ENCODE measurements around the gene FGF1. TPM values are rescaled to one million over a fixed set of nuclear protein-coding genes. Genes with fewer than 3 reads are reported as not detected.

Gene FGF1
- polyA plus RNA-seq, 1 of the 3 experiments (the other 2 are of a cell fraction): 5.3 TPM

DNA sequence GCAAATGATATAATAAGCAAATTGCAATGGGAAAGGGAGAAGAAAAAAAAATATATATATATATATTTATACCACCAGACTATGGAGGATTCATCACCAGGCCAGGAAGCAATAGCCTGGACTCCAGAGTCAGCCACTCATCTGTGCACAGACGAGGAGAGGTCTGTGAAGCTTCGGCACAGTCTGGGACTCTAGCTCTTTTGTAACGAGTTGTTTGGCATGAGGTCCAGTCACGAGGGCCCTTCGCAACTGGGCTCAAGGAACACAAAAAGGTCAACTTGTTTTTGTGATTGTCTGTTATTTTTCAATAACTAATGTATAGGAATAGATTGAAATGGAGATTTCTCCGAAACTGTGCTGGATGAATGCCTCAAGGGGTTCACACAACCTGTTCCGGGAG lies 14.7 kb upstream of the FGF1 start:
- Histone ChIP-seq H3K4me1 (ENCODE audit: control insufficient read depth in 1 of 2, insufficient read depth in 2 of 2, low read depth in 1 of 2, low read length in 1 of 2) (peaks cover 23 to 28% of the 10 kb centered on the region in 2 experiments), H3K27ac (ENCODE audit: low read depth in 2 of 2, low read length in 1 of 2) (no peak overlapping the region), H3K36me3 (replicated peaks in 1 of 2; ENCODE audit: control insufficient read depth in 1 of 2, insufficient read depth in 2 of 2, low read length in 1 of 2) (no peaks in the 10 kb centered on the region), H4K20me1 (ENCODE audit: insufficient read depth) (no peaks in the 10 kb centered on the region), H3F3A (replicated peaks; ENCODE audit: insufficient read depth) (peaks cover 4% of the 10 kb centered on the region), H3K9ac (no peak overlapping the region), H3K4me3 (ENCODE audit: low read depth in 2 of 2, low read length in 1 of 2) (no peak overlapping the region), H3K4me2 (no peak overlapping the region), H3K27me3 (ENCODE audit: insufficient read depth) (no peaks in the 10 kb centered on the region), H3K9me2 (no peaks in the 10 kb centered on the region), H3K79me2 (ENCODE audit: insufficient read depth) (no peaks in the 10 kb centered on the region), H3K9me3 (no peaks in the 10 kb centered on the region), H2AFZ (ENCODE audit: low read depth) (no peak overlapping the region)
- ChIA-PET POLR2A (no interaction called here), CTCF (interaction anchor here (0.6 to 21.1 kb wide), 12 partner anchors 15 to 1756 kb away, joined by 3 to 668 read pairs (median 35); no protein-coding TSS in a partner anchor)
- WGBS (ENCODE audit: low lambda C conversion rate): 88% methylated on average over 7 of the region's 7 CpGs
- no peak for DNase-seq
- TF ChIP-seq MXI1 (IDR thresholded peaks at IDR 0.05; ENCODE audit: low read depth, low read length) (no peak), FOXJ3 (CRISPR knock-in tag; IDR thresholded peaks at IDR 0.05) (no peak), ELF1 (IDR thresholded peaks at IDR 0.05) (no peak), MEF2A (IDR thresholded peaks at IDR 0.05; ENCODE audit: borderline replicate concordance, low read depth) (no peak), CHD2 (IDR thresholded peaks at IDR 0.05; ENCODE audit: low read length, partially characterized antibody) (no peak), TAF1 (IDR thresholded peaks at IDR 0.05; ENCODE audit: borderline replicate concordance, low read depth, low read length) (no peak), EZH2phosphoT487 (IDR thresholded peaks at IDR 0.05; ENCODE audit: borderline replicate concordance, low read depth) (no peak), RXRA (IDR thresholded peaks at IDR 0.05; ENCODE audit: borderline replicate concordance, low read depth) (no peak), NRF1 (IDR thresholded peaks at IDR 0.05; ENCODE audit: low read depth, low read length) (no peak), GABPA (IDR thresholded peaks at IDR 0.05; ENCODE audit: low read depth) (no peak), FOSL2 (IDR thresholded peaks at IDR 0.05; ENCODE audit: borderline replicate concordance, low read depth) (no peak), GATA2 (CRISPR knock-in tag; IDR thresholded peaks at IDR 0.05) (no peak)
- TF ChIP-seq, protein P1, sequence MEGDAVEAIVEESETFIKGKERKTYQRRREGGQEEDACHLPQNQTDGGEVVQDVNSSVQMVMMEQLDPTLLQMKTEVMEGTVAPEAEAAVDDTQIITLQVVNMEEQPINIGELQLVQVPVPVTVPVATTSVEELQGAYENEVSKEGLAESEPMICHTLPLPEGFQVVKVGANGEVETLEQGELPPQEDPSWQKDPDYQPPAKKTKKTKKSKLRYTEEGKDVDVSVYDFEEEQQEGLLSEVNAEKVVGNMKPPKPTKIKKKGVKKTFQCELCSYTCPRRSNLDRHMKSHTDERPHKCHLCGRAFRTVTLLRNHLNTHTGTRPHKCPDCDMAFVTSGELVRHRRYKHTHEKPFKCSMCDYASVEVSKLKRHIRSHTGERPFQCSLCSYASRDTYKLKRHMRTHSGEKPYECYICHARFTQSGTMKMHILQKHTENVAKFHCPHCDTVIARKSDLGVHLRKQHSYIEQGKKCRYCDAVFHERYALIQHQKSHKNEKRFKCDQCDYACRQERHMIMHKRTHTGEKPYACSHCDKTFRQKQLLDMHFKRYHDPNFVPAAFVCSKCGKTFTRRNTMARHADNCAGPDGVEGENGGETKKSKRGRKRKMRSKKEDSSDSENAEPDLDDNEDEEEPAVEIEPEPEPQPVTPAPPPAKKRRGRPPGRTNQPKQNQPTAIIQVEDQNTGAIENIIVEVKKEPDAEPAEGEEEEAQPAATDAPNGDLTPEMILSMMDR (IDR thresholded peaks at IDR 0.05): no peak

DNA sequence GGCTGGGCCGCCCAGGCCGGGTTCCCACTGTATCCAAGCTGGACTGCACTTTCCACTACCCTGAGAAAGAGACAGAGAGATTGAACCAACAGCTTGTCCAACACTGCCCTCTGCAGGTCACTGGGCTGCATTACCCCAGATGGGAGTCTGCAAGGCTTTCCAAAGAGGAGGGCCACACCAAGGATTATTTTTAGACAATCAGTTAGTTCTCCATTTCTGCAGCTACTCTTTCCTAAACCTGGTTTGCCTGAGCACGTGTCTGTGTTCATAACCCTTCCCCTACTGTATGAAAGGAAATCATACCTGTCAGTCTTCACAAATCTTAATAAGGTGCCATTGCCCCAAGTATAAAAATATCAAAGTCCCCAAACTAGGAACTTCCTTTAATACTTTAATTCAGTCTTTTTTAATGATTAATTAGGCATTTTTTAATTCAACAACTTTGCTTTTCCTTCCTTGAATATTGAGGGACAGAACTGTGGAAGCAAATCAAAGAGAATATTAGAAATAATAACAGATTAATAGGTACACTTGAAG lies 13.4 kb upstream of the FGF1 start:
- H3K79me2 ChIP-seq (ENCODE audit: insufficient read depth): no peaks in the 10 kb centered on the region
- TF ChIP-seq TAF1 (IDR thresholded peaks at IDR 0.05; ENCODE audit: borderline replicate concordance, low read depth, low read length) (no peak), GABPA (IDR thresholded peaks at IDR 0.05; ENCODE audit: low read depth) (no peak), RAD21 (IDR thresholded peaks at IDR 0.05; ENCODE audit: low read length) (peak; percentile 100), FOSL2 (IDR thresholded peaks at IDR 0.05; ENCODE audit: borderline replicate concordance, low read depth) (no peak), FOXJ3 (CRISPR knock-in tag; IDR thresholded peaks at IDR 0.05) (no peak), NRF1 (IDR thresholded peaks at IDR 0.05; ENCODE audit: low read depth, low read length) (0 out of 2 replicates have a peak, but pooled peaks have one; percentile 35), POLR2AphosphoS5 (IDR thresholded peaks at IDR 0.05; ENCODE audit: low read depth, low read length) (no peak)
- TF ChIP-seq, protein P2, sequence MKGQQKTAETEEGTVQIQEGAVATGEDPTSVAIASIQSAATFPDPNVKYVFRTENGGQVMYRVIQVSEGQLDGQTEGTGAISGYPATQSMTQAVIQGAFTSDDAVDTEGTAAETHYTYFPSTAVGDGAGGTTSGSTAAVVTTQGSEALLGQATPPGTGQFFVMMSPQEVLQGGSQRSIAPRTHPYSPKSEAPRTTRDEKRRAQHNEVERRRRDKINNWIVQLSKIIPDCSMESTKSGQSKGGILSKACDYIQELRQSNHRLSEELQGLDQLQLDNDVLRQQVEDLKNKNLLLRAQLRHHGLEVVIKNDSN (IDR thresholded peaks at IDR 0.05; ENCODE audit: borderline replicate concordance, low read depth): no peak
- TF ChIP-seq, protein P3, sequence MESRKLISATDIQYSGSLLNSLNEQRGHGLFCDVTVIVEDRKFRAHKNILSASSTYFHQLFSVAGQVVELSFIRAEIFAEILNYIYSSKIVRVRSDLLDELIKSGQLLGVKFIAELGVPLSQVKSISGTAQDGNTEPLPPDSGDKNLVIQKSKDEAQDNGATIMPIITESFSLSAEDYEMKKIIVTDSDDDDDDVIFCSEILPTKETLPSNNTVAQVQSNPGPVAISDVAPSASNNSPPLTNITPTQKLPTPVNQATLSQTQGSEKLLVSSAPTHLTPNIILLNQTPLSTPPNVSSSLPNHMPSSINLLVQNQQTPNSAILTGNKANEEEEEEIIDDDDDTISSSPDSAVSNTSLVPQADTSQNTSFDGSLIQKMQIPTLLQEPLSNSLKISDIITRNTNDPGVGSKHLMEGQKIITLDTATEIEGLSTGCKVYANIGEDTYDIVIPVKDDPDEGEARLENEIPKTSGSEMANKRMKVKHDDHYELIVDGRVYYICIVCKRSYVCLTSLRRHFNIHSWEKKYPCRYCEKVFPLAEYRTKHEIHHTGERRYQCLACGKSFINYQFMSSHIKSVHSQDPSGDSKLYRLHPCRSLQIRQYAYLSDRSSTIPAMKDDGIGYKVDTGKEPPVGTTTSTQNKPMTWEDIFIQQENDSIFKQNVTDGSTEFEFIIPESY (IDR thresholded peaks at IDR 0.05; ENCODE audit: borderline replicate concordance, low read depth): no peak
- TF ChIP-seq, protein P4, sequence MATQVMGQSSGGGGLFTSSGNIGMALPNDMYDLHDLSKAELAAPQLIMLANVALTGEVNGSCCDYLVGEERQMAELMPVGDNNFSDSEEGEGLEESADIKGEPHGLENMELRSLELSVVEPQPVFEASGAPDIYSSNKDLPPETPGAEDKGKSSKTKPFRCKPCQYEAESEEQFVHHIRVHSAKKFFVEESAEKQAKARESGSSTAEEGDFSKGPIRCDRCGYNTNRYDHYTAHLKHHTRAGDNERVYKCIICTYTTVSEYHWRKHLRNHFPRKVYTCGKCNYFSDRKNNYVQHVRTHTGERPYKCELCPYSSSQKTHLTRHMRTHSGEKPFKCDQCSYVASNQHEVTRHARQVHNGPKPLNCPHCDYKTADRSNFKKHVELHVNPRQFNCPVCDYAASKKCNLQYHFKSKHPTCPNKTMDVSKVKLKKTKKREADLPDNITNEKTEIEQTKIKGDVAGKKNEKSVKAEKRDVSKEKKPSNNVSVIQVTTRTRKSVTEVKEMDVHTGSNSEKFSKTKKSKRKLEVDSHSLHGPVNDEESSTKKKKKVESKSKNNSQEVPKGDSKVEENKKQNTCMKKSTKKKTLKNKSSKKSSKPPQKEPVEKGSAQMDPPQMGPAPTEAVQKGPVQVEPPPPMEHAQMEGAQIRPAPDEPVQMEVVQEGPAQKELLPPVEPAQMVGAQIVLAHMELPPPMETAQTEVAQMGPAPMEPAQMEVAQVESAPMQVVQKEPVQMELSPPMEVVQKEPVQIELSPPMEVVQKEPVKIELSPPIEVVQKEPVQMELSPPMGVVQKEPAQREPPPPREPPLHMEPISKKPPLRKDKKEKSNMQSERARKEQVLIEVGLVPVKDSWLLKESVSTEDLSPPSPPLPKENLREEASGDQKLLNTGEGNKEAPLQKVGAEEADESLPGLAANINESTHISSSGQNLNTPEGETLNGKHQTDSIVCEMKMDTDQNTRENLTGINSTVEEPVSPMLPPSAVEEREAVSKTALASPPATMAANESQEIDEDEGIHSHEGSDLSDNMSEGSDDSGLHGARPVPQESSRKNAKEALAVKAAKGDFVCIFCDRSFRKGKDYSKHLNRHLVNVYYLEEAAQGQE (IDR thresholded peaks at IDR 0.05; ENCODE audit: low read depth, low read length): no peak

More for the DNA sequence above, 13.4 kb upstream of the FGF1 start:
- no peak overlapping the region for H3K4me2 ChIP-seq
- no peak overlapping the region; a peak in 1 of 4 replicates for H3K4me3 ChIP-seq (ENCODE audit: low read depth in 2 of 2, low read length in 1 of 2)
- H3K36me3 ChIP-seq (replicated peaks in 1 of 2; ENCODE audit: control insufficient read depth in 1 of 2, insufficient read depth in 2 of 2, low read length in 1 of 2): no peaks in the 10 kb centered on the region
- CTCF ChIA-PET: interaction anchor here (0.6 to 21.1 kb wide), 65 partner anchors 9 to 687 kb away, joined by 3 to 668 read pairs (median 5); partner anchors contain the start of gene FGF1
- no peaks in the 10 kb centered on the region for H3K27me3 ChIP-seq (ENCODE audit: insufficient read depth)
- no peaks in the 10 kb centered on the region for H4K20me1 ChIP-seq (ENCODE audit: insufficient read depth)
- no peak overlapping the region for H3K27ac ChIP-seq (ENCODE audit: low read depth in 2 of 2, low read length in 1 of 2)
- H2AFZ ChIP-seq (ENCODE audit: low read depth): no peak overlapping the region; the same call in 1 of the 2 replicates
- peaks cover 23 to 28% of the 10 kb centered on the region in 2 experiments for H3K4me1 ChIP-seq (ENCODE audit: control insufficient read depth in 1 of 2, insufficient read depth in 2 of 2, low read depth in 1 of 2, low read length in 1 of 2)
- no peaks in the 10 kb centered on the region for H3K9me2 ChIP-seq
- H3K9me3 ChIP-seq: no peaks in the 10 kb centered on the region
- POLR2A ChIA-PET: interaction anchor here (0.9 to 3.5 kb wide), 2 partner anchors 44 to 95 kb away, joined by 3 to 20 read pairs; no protein-coding TSS in a partner anchor
- H3F3A ChIP-seq (replicated peaks; ENCODE audit: insufficient read depth): peaks cover 2% of the 10 kb centered on the region
- 0% methylated on average over 1 of the region's 3 CpGs for WGBS (ENCODE audit: low lambda C conversion rate)
- H3K9ac ChIP-seq: no peak overlapping the region
- peak; percentile 74 for DNase-seq
